ENCODE results near the gene PLXDC1. TPM values are rescaled to one million over a fixed set of nuclear protein-coding genes. Genes with fewer than 3 reads are reported as not detected.

Gene PLXDC1
- total RNA-seq, 1 donor from 2014 or later, result 19.7 TPM

DNA sequence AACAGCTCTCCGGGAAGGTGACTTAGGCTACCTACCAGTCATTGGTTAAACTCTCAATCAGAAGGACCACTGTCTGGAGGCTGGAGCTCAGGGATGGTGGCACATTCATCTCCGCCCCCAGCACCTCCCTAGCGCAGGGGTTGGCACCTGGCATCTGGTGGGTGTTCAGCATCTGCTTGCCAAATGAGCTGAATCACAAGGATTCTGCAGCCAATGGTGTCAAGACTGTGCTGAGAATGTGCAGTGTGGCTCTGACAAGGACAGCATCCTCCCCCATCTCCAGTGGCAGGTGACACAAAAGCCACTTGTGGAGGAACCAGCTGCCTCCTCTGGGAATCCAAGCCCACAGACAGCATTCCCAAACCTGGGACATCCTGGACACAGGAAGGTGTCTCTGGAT, 35.2 kb downstream of the PLXDC1 start:
- no peak for DNase-seq (ENCODE audit: extremely low spot score, unreplicated experiment)
- no peaks in the 10 kb centered on the region for H3K9me3 Mint-ChIP-seq (ENCODE audit: unreplicated experiment)
- H3K36me3 Mint-ChIP-seq (ENCODE audit: unreplicated experiment), result no peaks in the 10 kb centered on the region
- peaks cover 5% of the 10 kb centered on the region for H3K27me3 Mint-ChIP-seq (ENCODE audit: unreplicated experiment)
- TF ChIP-seq, protein P1, sequence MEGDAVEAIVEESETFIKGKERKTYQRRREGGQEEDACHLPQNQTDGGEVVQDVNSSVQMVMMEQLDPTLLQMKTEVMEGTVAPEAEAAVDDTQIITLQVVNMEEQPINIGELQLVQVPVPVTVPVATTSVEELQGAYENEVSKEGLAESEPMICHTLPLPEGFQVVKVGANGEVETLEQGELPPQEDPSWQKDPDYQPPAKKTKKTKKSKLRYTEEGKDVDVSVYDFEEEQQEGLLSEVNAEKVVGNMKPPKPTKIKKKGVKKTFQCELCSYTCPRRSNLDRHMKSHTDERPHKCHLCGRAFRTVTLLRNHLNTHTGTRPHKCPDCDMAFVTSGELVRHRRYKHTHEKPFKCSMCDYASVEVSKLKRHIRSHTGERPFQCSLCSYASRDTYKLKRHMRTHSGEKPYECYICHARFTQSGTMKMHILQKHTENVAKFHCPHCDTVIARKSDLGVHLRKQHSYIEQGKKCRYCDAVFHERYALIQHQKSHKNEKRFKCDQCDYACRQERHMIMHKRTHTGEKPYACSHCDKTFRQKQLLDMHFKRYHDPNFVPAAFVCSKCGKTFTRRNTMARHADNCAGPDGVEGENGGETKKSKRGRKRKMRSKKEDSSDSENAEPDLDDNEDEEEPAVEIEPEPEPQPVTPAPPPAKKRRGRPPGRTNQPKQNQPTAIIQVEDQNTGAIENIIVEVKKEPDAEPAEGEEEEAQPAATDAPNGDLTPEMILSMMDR (IDR thresholded peaks at IDR 0.05), result no peak
- H3K4me3 Mint-ChIP-seq (ENCODE audit: unreplicated experiment), result no peak overlapping the region
- H3K27ac Mint-ChIP-seq (ENCODE audit: unreplicated experiment), result no peak overlapping the region
- peaks cover 6% of the 10 kb centered on the region for H3K4me1 Mint-ChIP-seq (ENCODE audit: unreplicated experiment)

DNA sequence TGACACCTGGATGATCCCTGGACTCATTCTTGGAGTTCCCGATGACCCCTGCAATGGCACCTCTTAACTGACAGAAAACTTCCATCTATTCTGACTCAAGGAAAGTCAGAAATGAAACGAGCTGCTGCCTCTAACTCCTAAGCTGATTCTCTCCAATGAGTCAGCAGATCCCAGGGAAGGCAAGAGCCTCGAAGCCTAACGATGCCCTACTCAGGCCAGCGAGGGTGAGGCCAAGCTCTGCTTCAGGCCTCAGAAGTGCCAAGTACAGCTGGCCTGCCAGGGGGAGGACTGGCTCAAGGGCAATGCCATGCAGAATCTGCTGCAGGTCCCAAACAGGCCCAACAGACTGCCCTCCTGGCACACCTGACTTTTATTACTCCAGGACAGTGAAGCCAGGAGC, 36.3 kb downstream of the PLXDC1 start:
- DNase-seq (ENCODE audit: extremely low spot score, unreplicated experiment), result no peak
- Mint-ChIP-seq H3K4me1 (ENCODE audit: unreplicated experiment) (peaks cover 9% of the 10 kb centered on the region), H3K27ac (ENCODE audit: unreplicated experiment) (peak overlapping the region; percentile 27), H3K9me3 (ENCODE audit: unreplicated experiment) (no peaks in the 10 kb centered on the region), H3K36me3 (ENCODE audit: unreplicated experiment) (no peaks in the 10 kb centered on the region), H3K4me3 (ENCODE audit: unreplicated experiment) (no peak overlapping the region), H3K27me3 (ENCODE audit: unreplicated experiment) (peaks cover 9% of the 10 kb centered on the region)
- TF ChIP-seq, protein P1 (IDR thresholded peaks at IDR 0.05), result no peak

DNA sequence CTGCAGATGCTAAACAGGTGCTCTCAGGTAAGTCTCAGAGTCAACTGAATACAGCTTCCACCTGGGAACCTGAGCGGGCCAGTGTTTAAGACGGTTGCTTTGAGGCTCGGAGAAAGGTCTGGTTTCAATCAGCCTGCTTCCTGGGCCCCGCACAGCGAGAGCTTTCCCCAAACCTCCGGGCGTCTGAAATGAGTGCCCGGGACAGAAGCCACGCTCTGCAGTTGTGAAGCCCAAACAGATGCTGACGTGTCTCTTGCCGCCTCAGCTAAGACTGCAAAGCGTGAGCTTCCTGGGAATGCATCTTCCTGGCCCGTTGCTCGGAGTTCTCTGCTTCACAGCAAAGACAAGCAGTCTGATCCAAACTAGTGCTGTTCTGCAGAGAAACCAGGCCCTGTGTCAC, 36.7 kb downstream of the PLXDC1 start:
- Mint-ChIP-seq H3K4me3 (ENCODE audit: unreplicated experiment) (no peak overlapping the region), H3K36me3 (ENCODE audit: unreplicated experiment) (no peaks in the 10 kb centered on the region), H3K27me3 (ENCODE audit: unreplicated experiment) (peaks cover 9% of the 10 kb centered on the region), H3K4me1 (ENCODE audit: unreplicated experiment) (peaks cover 11% of the 10 kb centered on the region), H3K9me3 (ENCODE audit: unreplicated experiment) (no peaks in the 10 kb centered on the region), H3K27ac (ENCODE audit: unreplicated experiment) (peak overlapping the region; percentile 27)
- TF ChIP-seq, protein P1 (IDR thresholded peaks at IDR 0.05), result no peak
- no peak for DNase-seq (ENCODE audit: extremely low spot score, unreplicated experiment)

- TF ChIP-seq, protein P1 (IDR thresholded peaks at IDR 0.05), result no peak
- Mint-ChIP-seq H3K27me3 (ENCODE audit: unreplicated experiment) (peaks cover 9% of the 10 kb centered on the region), H3K36me3 (ENCODE audit: unreplicated experiment) (no peaks in the 10 kb centered on the region), H3K9me3 (ENCODE audit: unreplicated experiment) (no peaks in the 10 kb centered on the region), H3K27ac (ENCODE audit: unreplicated experiment) (no peak overlapping the region), H3K4me3 (ENCODE audit: unreplicated experiment) (no peak overlapping the region), H3K4me1 (ENCODE audit: unreplicated experiment) (peaks cover 11% of the 10 kb centered on the region)
- DNase-seq (ENCODE audit: extremely low spot score, unreplicated experiment), result no peak
Observed at GRCh38 chr17:39113871-39114270, 37.6 kb downstream of the PLXDC1 start.

- DNase-seq (ENCODE audit: extremely low spot score, unreplicated experiment), result no peak
Observed at GRCh38 chr17:39110435-39111136, 40.9 kb downstream of the PLXDC1 start.

More at GRCh38 chr17:39110435-39111136, 40.9 kb downstream of the PLXDC1 start:
- TF ChIP-seq, protein P1 (IDR thresholded peaks at IDR 0.05), result no peak
- H3K27ac Mint-ChIP-seq (ENCODE audit: unreplicated experiment), result no peak overlapping the region
- no peaks in the 10 kb centered on the region for H3K36me3 Mint-ChIP-seq (ENCODE audit: unreplicated experiment)
- H3K27me3 Mint-ChIP-seq (ENCODE audit: unreplicated experiment), result peaks cover 10% of the 10 kb centered on the region
- no peak overlapping the region for H3K4me3 Mint-ChIP-seq (ENCODE audit: unreplicated experiment)
- H3K9me3 Mint-ChIP-seq (ENCODE audit: unreplicated experiment), result no peaks in the 10 kb centered on the region
- peaks cover 11% of the 10 kb centered on the region for H3K4me1 Mint-ChIP-seq (ENCODE audit: unreplicated experiment)

All from osteocyte (in vitro differentiated cells).